Measurements from ENCODE around the gene PPAN.

GRCh38 chr19:10087296-10088061, 18.7 kb upstream of the PPAN start:
- TF ChIP-seq CTCF (IDR thresholded peaks at IDR 0.05; ENCODE audit: insufficient read depth, low read length, poor library complexity, severe bottlenecking) (no peak), EZH2phosphoT487 (conservative IDR thresholded peaks at IDR 0.05; ENCODE audit: low read length) (no peak)

All from SU-DHL-6 (cell line).